ENCODE results near the gene ZNF107. TPM values are rescaled to one million over a fixed set of nuclear protein-coding genes. Genes with fewer than 3 reads are reported as not detected.

Gene ZNF107
- total and polyA plus RNA-seq, 2 of the 8 experiments (the other 6 are each of a cell fraction or from before 2014, with no cell fraction given): 3.4 to 31.0 TPM

GRCh38 chr7:64640504-64640903, 25.4 kb upstream of the ZNF107 start (continued):
- TF ChIP-seq, protein P1, sequence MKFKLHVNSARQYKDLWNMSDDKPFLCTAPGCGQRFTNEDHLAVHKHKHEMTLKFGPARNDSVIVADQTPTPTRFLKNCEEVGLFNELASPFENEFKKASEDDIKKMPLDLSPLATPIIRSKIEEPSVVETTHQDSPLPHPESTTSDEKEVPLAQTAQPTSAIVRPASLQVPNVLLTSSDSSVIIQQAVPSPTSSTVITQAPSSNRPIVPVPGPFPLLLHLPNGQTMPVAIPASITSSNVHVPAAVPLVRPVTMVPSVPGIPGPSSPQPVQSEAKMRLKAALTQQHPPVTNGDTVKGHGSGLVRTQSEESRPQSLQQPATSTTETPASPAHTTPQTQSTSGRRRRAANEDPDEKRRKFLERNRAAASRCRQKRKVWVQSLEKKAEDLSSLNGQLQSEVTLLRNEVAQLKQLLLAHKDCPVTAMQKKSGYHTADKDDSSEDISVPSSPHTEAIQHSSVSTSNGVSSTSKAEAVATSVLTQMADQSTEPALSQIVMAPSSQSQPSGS (IDR thresholded peaks at IDR 0.05; ENCODE audit: low read length): no peak
- TF ChIP-seq NRF1 (IDR thresholded peaks at IDR 0.05; ENCODE audit: low read depth, low read length) (no peak), RFX5 (IDR thresholded peaks at IDR 0.05; ENCODE audit: borderline replicate concordance, low read depth, low read length) (no peak)
